Pancreas (tissue), 10 donors: ENCODE data around the gene NOX4. TPM values are rescaled to one million over a fixed set of nuclear protein-coding genes. Genes with fewer than 3 reads are reported as not detected.
"Not testable (repeated sequence)": the region's sequence is repeated elsewhere in the genome, so short reads cannot be mapped to it uniquely, and the experiment has no call there.

Source experiments
- ATAC-seq, 4 donors: fragments of 200-7000 bp; cut with Tn5 transposase; one replicate each; pipeline versions ENCODE4 v1.8.0 to v1.9.1; 2020; ENCODE audit warnings: mild to moderate bottlenecking in 4 of 4, moderate library complexity in 4 of 4
- DNase-seq, 6 donors: peaks; one replicate each; pipeline ENCODE4 v3.0.0-alpha.2; 2020
- FAIRE-seq: peaks from 2 replicates; lab custom pipeline; 2012; peaks lifted over from hg19 to GRCh38; lab: Jason Lieb, UNC
- H3K27ac ChIP-seq, 4 donors: fragments of 200-600 bp; sonication (generic); 1 replicate in 3 of 4; 2 replicates in 1 of 4; pipeline versions ENCODE4 v1.5.0 to v1.8.0; 2020
- H3K27me3 ChIP-seq, 4 donors: fragments of 200-600 bp; one replicate each; pipeline ENCODE4 v1.8.0; 2021
- H3K36me3 ChIP-seq, 3 donors: fragments of 200-600 bp; sonication (generic) in 1 of 3; one replicate each; pipeline versions ENCODE4 v1.5.0 to v1.8.0; 2020 to 2021
- H3K4me1 ChIP-seq, 3 donors: fragments of 200-600 bp; one replicate each; pipeline ENCODE4 v1.8.0; 2021
- H3K4me3 ChIP-seq, 4 donors: fragments of 200-600 bp; sonication (generic) in 2 of 4; one replicate each; pipeline versions ENCODE4 v1.5.0 to v1.8.0; 2020 to 2021
- H3K9me3 ChIP-seq, 4 donors: fragments of 200-600 bp; one replicate each; pipeline ENCODE4 v1.8.0; 2021
- CTCF ChIP-seq, 4 donors: fragments of 200-600 bp; sonication (generic) in 3 of 4; IDR thresholded peaks; one replicate each; pipeline versions ENCODE4 v1.5.0 to v1.8.0; 2021; ENCODE audit warnings: antibody characterized with exemption in 4 of 4
- WGBS, 2 donors: extraction: QIAGEN DNeasy Blood & Tissue Kit; methylation state at CpG; one replicate each; pipeline ENCODE4 v1.1.7; 2013; 5-methylcytosine and 5-hydroxymethylcytosine counted together
- intact Hi-C, 3 donors: fragments of 100-400 bp; cut with DNase I; formaldehyde crosslinking; loops; one replicate each; pipeline versions ENCODE4 v1.11.1 to v1.14.2; 2022
- polyA plus RNA-seq, 2 donors: library from polyadenylated mRNA; stranded (reverse); fragments of 200-250 nt; gene quantifications; one replicate each; pipeline ENCODE4 v1.2.3, GENCODE V29; 2013
- total RNA-seq, 6 donors: library from RNA; stranded (reverse); fragmentation: NEBNext Ultra II Directional in 4 of 6; extraction: Animal tissue kit (Norgen Biotek cat#: 25700) in 4 of 6; gene quantifications; one replicate each; pipeline versions ENCODE4 v1.2.1 to v1.2.4, GENCODE V29; 2021 to 2023
- donor health status: healthy with polysubstance abuse.
- donor health status: DM: no; HTN: no; CAD: no; lungs with moderate emphysema.
- donor health status: DM: no; HTN: no; CAD: no.
- donor health status: control.
- donor health status: control.
- donor health status: Bipolar disorder and iron deficiency.
- donor health status: DM: yes; HTN: yes; CAD: no.
- donor health status: DM: no; HTN: no; CAD: no.
- donor health status: DM: no; HTN: no; CAD: no.
- donor health status: DM: yes; HTN: yes; CAD: no.

NOX4 gene
- total and polyA plus RNA-seq, 8 donors, result 0.09 to 2.6 (median 0.41) TPM

- Histone ChIP-seq H3K27ac (no peak overlapping the region), H3K4me1 (no peaks in the 10 kb centered on the region), H3K27me3 (no peaks in the 10 kb centered on the region), H3K4me3 (peak overlapping the region in 1 of 4 donors; percentile 17), H3K9me3 (no peaks in the 10 kb centered on the region), H3K36me3 (no peaks in the 10 kb centered on the region)
- intact Hi-C loops, result no loop called here
- DNase-seq (peak in 4 of 6 donors; percentile 11 to 40 (median 18)), ATAC-seq (peak in 2 of 4 donors; percentile 38 to 57), FAIRE-seq (no peak)
- TF ChIP-seq CTCF (IDR thresholded peaks at IDR 0.05), result no peak
- 27 to 28% methylated on average over 18 of the region's 18 CpGs for WGBS, 2 donors
Observed at GRCh38 chr11:89293965-89294679, 197.1 kb downstream of the NOX4 start.

GRCh38 chr11:89288004-89288403 is 203.2 kb downstream of the NOX4 start:
- WGBS, 2 donors, result 81 to 84% methylated on average over 3 of the region's 3 CpGs
- H3K27me3 ChIP-seq, H3K4me1 ChIP-seq, H3K9me3 ChIP-seq, FAIRE-seq, ATAC-seq, H3K27ac ChIP-seq, H3K4me3 ChIP-seq, H3K36me3 ChIP-seq, DNase-seq, intact Hi-C loops: not testable (repeated sequence)

GRCh38 chr11:89286601-89287000 is 204.6 kb downstream of the NOX4 start:
- ATAC-seq, H3K27me3 ChIP-seq, intact Hi-C loops, FAIRE-seq, H3K27ac ChIP-seq, H3K4me1 ChIP-seq, DNase-seq, H3K9me3 ChIP-seq, H3K36me3 ChIP-seq, H3K4me3 ChIP-seq: not testable (repeated sequence)
- 83 to 84% methylated on average over 1 of the region's 1 CpG for WGBS, 2 donors

GRCh38 chr11:89281032-89281677 is 210.0 kb downstream of the NOX4 start:
- 53 to 56% methylated on average over 3 of the region's 3 CpGs for WGBS, 2 donors
- H3K4me3 ChIP-seq, intact Hi-C loops, FAIRE-seq, H3K9me3 ChIP-seq, ATAC-seq, H3K36me3 ChIP-seq, H3K4me1 ChIP-seq, H3K27ac ChIP-seq, H3K27me3 ChIP-seq, DNase-seq: not testable (repeated sequence)

GRCh38 chr11:89279176-89279575 is 212.0 kb downstream of the NOX4 start:
- no peak overlapping the region for H3K4me3 ChIP-seq
- H3K27me3 ChIP-seq, result no peaks in the 10 kb centered on the region
- DNase-seq (no peak), ATAC-seq (no peak), FAIRE-seq (no peak)
- no peaks in the 10 kb centered on the region for H3K9me3 ChIP-seq
- no peak for TF ChIP-seq CTCF (IDR thresholded peaks at IDR 0.05)
- no peaks in the 10 kb centered on the region for H3K4me1 ChIP-seq
- no peaks in the 10 kb centered on the region for H3K36me3 ChIP-seq
- intact Hi-C loops, result no loop called here
- no peak overlapping the region for H3K27ac ChIP-seq
- 76% methylated on average over 1 of the region's 1 CpG for WGBS, 2 donors

- DNase-seq (no peak), FAIRE-seq (no peak), ATAC-seq (no peak)
- H3K9me3 ChIP-seq, result no peaks in the 10 kb centered on the region
- H3K36me3 ChIP-seq, result no peaks in the 10 kb centered on the region
- no peak overlapping the region for H3K27ac ChIP-seq
- intact Hi-C loops, result no loop called here
- no peaks in the 10 kb centered on the region for H3K27me3 ChIP-seq
- H3K4me1 ChIP-seq, result no peaks in the 10 kb centered on the region
- WGBS, 2 donors, result 74 to 80% methylated on average over 1 of the region's 1 CpG
- TF ChIP-seq CTCF (IDR thresholded peaks at IDR 0.05), result no peak
- H3K4me3 ChIP-seq, result no peak overlapping the region
Observed at GRCh38 chr11:89275966-89276365, 215.2 kb downstream of the NOX4 start.

Other genes starting within 250 kb of the NOX4 start
- not detected for gene TRIM77, start 218.9 kb upstream of the NOX4 start, total RNA-seq
- not detected for gene TRIM77, start 218.9 kb upstream of the NOX4 start, polyA plus RNA-seq